ENCODE data around the gene ZBTB8A.

- TF ChIP-seq, protein P1, sequence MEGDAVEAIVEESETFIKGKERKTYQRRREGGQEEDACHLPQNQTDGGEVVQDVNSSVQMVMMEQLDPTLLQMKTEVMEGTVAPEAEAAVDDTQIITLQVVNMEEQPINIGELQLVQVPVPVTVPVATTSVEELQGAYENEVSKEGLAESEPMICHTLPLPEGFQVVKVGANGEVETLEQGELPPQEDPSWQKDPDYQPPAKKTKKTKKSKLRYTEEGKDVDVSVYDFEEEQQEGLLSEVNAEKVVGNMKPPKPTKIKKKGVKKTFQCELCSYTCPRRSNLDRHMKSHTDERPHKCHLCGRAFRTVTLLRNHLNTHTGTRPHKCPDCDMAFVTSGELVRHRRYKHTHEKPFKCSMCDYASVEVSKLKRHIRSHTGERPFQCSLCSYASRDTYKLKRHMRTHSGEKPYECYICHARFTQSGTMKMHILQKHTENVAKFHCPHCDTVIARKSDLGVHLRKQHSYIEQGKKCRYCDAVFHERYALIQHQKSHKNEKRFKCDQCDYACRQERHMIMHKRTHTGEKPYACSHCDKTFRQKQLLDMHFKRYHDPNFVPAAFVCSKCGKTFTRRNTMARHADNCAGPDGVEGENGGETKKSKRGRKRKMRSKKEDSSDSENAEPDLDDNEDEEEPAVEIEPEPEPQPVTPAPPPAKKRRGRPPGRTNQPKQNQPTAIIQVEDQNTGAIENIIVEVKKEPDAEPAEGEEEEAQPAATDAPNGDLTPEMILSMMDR (IDR thresholded peaks at IDR 0.05): peak in 1 of 6 experiments; percentile 10
- no peak for TF ChIP-seq POLR2A (IDR thresholded peaks at IDR 0.05)
Observed at GRCh38 chr1:32538887-32539583, at the start of gene ZBTB8A.
